Measurements from ENCODE around the gene PTH2. TPM values are rescaled to one million over a fixed set of nuclear protein-coding genes. Genes with fewer than 3 reads are reported as not detected.

Gene PTH2
- total RNA-seq, 4 donors from 2014 or later, result not detected

- Histone ChIP-seq H3K4me1 (no peaks in the 10 kb centered on the region), H3K27me3 (peaks cover 0 to 39% of the 10 kb centered on the region in 2 donors), H3K27ac (no peak overlapping the region), H3K9me3 (no peaks in the 10 kb centered on the region), H3K36me3 (no peaks in the 10 kb centered on the region), H3K4me3 (no peak overlapping the region)
- 58 to 67% methylated on average over 9 of the region's 9 CpGs for WGBS, 2 donors
- TF ChIP-seq EP300 (IDR thresholded peaks at IDR 0.05) (no peak), POLR2A (IDR thresholded peaks at IDR 0.05) (no peak)
- TF ChIP-seq, protein P1, sequence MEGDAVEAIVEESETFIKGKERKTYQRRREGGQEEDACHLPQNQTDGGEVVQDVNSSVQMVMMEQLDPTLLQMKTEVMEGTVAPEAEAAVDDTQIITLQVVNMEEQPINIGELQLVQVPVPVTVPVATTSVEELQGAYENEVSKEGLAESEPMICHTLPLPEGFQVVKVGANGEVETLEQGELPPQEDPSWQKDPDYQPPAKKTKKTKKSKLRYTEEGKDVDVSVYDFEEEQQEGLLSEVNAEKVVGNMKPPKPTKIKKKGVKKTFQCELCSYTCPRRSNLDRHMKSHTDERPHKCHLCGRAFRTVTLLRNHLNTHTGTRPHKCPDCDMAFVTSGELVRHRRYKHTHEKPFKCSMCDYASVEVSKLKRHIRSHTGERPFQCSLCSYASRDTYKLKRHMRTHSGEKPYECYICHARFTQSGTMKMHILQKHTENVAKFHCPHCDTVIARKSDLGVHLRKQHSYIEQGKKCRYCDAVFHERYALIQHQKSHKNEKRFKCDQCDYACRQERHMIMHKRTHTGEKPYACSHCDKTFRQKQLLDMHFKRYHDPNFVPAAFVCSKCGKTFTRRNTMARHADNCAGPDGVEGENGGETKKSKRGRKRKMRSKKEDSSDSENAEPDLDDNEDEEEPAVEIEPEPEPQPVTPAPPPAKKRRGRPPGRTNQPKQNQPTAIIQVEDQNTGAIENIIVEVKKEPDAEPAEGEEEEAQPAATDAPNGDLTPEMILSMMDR (IDR thresholded peaks at IDR 0.05), result no peak
- DNase-seq (ENCODE audit: low spot score in 2 of 2), result no peak
Measured at GRCh38 chr19:49390929-49391359, 32.3 kb downstream of the PTH2 start.

DNA sequence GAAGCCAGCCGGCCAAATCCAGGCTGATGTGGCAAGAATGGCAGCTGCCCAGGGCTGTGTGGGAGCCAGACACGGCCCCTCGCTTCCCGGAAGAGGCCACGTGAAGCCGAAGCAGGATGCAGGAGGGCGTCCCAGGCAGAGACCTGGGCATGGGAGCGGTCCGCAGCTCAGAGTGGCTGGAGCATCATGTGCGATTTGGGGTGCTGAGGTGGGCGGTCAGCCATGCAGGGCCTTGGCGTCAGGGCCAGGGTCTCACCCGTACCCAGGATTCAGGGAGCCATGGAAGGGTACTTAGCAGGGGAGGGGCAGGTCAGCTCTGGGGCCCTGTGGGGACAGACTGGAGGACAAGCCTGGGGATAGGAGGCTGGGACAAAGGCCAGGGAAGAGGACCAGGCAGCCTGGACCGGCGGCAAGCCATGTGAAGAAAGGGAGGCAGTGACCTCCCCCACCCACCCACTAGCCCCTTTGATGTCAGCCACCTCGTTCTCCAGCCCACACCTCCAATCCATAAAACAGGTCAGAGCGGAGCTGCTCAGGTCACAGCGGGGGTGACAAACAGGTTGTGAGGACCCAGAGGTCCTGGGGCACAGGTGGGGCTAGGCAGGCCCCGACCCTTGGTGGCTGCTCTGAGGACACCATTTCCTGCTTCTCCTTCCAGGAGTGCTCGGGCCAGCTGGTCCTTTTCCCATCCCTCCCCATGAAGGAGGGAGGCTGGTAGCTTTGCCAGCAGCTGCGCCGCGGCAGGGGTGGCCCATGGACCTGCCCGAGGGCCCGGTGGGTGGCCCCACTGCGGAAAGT, 32.9 kb downstream of the PTH2 start:
- Histone ChIP-seq H3K27me3 (peaks cover 0 to 39% of the 10 kb centered on the region in 2 donors), H3K9me3 (no peaks in the 10 kb centered on the region), H3K4me1 (no peaks in the 10 kb centered on the region), H3K27ac (no peak overlapping the region), H3K36me3 (no peaks in the 10 kb centered on the region), H3K4me3 (no peak overlapping the region)
- DNase-seq (ENCODE audit: low spot score in 2 of 2), result no peak
- TF ChIP-seq, protein P1 (IDR thresholded peaks at IDR 0.05), result no peak
- no peak for TF ChIP-seq POLR2A (IDR thresholded peaks at IDR 0.05)
- no peak for TF ChIP-seq EP300 (IDR thresholded peaks at IDR 0.05)
- WGBS, 2 donors, result 61 to 74% methylated on average over 26 of the region's 26 CpGs

DNA sequence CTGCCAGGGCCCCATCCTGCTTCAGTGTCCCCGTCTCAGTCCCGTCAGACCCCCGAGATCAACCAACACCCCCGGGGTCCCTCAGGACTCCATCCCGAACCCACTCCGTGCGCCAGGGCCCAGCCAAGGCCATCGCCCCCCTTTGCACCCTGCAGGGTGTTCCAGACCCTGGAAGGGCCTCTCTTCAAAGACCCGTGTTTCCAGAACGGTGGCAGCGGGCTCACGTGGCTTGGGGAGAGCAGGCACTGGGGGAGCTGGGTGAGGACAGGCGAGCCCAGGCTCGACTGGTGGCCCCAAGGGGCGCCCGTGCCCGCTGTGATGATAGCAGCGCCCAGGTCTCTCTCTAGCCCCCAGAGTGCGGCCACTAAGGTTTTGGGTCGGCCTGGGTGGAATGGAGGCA, 33.8 kb downstream of the PTH2 start:
- Histone ChIP-seq H3K4me3 (no peak overlapping the region), H3K27ac (no peak overlapping the region), H3K27me3 (peaks cover 0 to 33% of the 10 kb centered on the region in 2 donors), H3K9me3 (no peaks in the 10 kb centered on the region), H3K36me3 (no peaks in the 10 kb centered on the region), H3K4me1 (no peaks in the 10 kb centered on the region)
- no peak for DNase-seq (ENCODE audit: low spot score in 2 of 2)
- 83 to 89% methylated on average over 15 to 20 of the region's 20 CpGs for WGBS, 2 donors
- TF ChIP-seq POLR2A (IDR thresholded peaks at IDR 0.05) (no peak), EP300 (IDR thresholded peaks at IDR 0.05) (no peak)
- TF ChIP-seq, protein P1 (IDR thresholded peaks at IDR 0.05), result no peak

GRCh38 chr19:49387936-49388372, 35.3 kb downstream of the PTH2 start, which contains the start of gene KASH5:
Gene KASH5, plus strand, starts transcription at chr19:49388249. Its CDS starts 2,635 bp downstream, at chr19:49390884.
- peak; percentile 22 to 61 for DNase-seq (ENCODE audit: low spot score in 2 of 2)
- WGBS, 2 donors, result 46 to 65% methylated on average over 40 of the region's 40 CpGs

More at GRCh38 chr19:49387936-49388372, 35.3 kb downstream of the PTH2 start, which contains the start of gene KASH5:
- Histone ChIP-seq H3K36me3 (no peaks in the 10 kb centered on the region), H3K27me3 (peaks cover 0 to 28% of the 10 kb centered on the region in 2 donors), H3K9me3 (peaks cover 0 to 6% (median under 1%) of the 10 kb centered on the region in 4 donors), H3K4me1 (no peaks in the 10 kb centered on the region), H3K4me3 (peak within 1 kb of the TSS in 2 of 4 donors; percentile 26 to 30), H3K27ac (no peak within 1 kb of the TSS)
- no peak for TF ChIP-seq EP300 (IDR thresholded peaks at IDR 0.05)
- TF ChIP-seq, protein P1 (IDR thresholded peaks at IDR 0.05), result no peak
- TF ChIP-seq POLR2A (IDR thresholded peaks at IDR 0.05), result no peak
